ENCODE data around the gene LRRTM4.
"Not testable (repeated sequence)": the region's sequence is repeated elsewhere in the genome, so short reads cannot be mapped to it uniquely, and the experiment has no call there.

The LRRTM4 gene

DNA sequence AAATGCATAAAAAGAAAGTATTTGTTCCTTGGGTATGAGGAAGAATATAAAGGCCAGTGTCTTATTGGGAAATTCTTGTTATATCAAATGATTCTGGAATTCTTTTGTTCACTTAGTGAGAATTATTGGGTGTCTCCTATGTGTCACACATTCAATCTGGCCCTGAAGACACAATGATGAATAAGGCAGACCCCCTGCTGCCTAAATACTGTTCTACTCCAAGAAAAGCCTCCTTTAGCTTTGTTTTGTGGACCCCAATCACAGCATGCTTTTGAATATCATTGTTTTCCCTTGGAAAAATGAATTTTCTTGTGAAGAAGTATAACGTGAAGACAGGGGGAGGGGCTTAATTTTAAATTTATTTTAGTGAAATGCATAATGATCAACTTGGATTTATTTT is 682.4 kb downstream of the LRRTM4 start:
- no peak for DNase-seq

GRCh38 chr2:76829374-76830234 is 692.6 kb downstream of the LRRTM4 start:
- DNase-seq: no peak

DNA sequence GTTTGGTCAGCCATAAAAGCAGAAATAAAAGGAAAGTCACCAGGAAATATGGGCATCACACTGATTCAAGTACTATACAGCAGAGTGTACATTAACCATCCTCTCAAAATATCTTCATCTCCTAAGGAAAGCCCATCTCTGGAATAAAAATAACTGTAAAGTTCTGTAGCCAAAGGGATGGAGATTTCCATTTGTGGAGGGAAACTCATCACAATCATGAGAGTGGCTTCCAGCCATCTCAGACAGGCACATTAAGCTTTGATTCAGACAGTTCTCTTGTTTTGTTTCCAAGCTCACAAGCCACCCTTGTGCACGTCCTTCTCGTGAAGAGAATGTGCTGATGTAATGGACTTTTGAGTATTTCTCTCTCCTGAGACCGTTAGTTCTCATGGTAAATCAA is 695.5 kb downstream of the LRRTM4 start:
- no peak for DNase-seq

- DNase-seq: no peak
Observed at GRCh38 chr2:76825140-76825970, 696.8 kb downstream of the LRRTM4 start.

DNA sequence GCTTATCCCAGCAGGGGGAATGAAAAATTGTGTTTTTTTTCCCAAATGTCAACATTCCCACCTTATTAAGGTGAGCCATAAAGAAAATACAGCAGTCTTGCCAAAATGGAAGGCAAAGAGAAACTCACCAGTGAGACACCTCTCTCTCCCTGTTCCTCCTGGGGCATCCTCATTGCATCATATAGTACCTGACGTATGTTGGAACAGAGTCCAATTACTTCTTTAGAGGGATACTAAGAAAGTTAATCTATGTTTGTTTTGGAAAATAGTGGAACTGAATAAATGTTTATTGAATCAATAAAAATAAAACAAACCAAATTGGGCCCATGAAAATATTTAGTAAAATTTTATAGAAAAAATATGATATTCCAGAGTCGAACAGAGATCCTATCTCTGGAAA is 700.4 kb downstream of the LRRTM4 start:
- DNase-seq: no peak

DNA sequence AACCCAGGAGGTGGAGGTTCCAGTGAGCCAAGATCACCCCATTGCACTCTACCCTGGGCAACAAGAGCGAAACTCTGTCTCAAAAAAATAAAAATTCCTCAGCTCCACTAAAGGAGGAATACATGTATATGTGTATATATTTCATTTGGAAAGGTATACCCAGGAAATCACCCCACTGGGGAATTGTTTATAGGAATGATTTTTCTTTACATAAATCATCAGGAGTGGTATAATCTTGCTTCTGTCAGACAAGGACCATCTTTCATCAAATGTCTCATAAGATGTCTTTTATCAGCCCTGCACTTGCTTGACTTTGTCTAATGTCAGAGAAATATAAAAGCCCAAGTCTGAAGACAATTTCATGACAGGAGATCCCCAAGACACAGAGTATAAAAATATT is 709.1 kb downstream of the LRRTM4 start:
- no peak for DNase-seq

- no peak for DNase-seq
Observed at GRCh38 chr2:76812156-76812555, 710.0 kb downstream of the LRRTM4 start.

DNA sequence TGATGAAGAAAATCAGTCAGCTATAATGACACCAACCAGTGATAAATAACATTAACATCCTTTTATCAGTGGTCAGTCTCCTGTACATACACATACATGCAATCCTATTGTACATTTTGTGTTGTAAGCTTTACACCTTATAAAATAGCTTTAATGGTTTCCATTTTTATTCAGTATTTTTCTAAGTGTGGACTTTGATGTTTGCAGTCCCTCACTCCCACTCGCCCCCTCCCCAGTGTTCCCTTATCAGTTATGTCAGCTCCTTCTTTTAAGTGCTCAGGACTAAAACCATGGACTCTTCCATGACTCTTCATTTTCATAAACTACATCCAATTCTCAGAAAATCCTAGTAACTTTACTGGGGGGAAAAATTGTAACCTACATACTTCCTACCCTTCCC is 713.0 kb downstream of the LRRTM4 start:
- DNase-seq: no peak

GRCh38 chr2:76808732-76809131 is 713.4 kb downstream of the LRRTM4 start:
- no peak for DNase-seq

DNA sequence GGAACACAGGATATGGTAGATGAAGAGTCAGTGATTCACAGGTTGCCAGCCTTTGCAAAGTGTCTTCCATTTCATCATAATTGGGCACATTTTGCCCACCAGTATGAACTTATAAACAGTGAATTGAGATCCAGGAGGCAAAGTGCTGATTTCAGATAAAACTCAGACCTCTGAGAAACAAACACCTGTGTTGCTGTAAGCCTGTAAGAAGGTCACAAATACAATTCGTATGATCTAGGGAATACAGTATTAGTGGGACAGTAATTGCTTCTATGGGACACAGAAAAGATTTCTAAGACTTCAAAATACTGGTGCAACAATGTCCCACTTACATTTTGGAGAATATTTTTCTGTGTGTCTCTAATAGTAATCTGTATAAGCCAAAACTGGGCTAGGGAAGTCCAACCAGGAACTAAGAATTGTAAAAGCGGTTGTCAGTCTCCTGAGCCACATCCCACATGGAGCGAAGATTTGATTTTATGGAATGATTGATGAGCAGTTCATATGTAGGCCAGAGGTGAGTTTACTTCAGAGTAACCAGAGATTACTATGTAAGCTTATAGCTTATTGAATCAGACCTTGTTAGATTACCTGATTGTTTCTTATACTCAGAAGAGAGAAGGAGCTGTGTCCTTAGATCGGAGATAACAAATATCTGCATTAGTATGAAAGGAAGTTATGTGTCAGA is 728.4 kb downstream of the LRRTM4 start:
- no peak for DNase-seq

DNA sequence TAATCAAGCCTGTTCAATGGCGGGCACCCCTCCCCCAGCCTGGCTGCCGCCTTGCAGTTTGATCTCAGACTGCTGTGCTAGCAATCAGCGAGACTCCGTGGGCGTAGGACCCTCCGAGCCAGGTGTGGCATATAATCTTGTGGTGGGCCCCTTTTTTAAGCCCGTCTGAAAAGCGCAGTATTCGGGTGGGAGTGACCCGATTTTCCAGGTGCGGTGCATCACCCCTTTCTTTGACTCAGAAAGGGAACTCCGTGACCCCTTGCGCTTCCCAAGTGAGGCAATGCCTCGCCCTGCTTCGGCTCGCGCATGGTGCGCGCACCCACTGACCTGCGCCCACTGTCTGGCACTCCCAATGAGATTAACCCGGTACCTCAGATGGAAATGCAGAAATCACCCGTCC is 740.9 kb downstream of the LRRTM4 start:
- DNase-seq: not testable (repeated sequence)

- no peak for DNase-seq
Observed at GRCh38 chr2:76763276-76763675, 758.9 kb downstream of the LRRTM4 start.

DNA sequence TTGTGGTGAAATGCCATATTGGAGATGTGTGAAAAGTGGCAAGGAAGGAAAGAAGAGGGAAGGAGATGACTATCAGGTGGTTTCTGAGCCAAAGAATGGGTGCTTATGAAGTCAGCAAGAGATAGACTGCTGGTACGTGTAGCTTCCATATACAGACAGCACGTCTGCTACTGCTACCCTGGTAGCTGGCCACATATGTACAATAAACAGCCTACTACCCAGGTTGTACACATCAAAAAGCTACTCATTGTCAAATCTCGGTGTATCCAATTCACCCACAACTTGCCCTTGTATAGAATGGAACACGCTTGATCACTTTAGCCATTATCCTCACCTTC is 761.8 kb downstream of the LRRTM4 start:
- no peak for DNase-seq

GRCh38 chr2:76759634-76760366 is 762.4 kb downstream of the LRRTM4 start:
- no peak for DNase-seq

GRCh38 chr2:76752506-76752905 is 769.7 kb downstream of the LRRTM4 start:
- no peak for DNase-seq

- no peak for DNase-seq
Observed at GRCh38 chr2:76749858-76750257, 772.3 kb downstream of the LRRTM4 start.

DNA sequence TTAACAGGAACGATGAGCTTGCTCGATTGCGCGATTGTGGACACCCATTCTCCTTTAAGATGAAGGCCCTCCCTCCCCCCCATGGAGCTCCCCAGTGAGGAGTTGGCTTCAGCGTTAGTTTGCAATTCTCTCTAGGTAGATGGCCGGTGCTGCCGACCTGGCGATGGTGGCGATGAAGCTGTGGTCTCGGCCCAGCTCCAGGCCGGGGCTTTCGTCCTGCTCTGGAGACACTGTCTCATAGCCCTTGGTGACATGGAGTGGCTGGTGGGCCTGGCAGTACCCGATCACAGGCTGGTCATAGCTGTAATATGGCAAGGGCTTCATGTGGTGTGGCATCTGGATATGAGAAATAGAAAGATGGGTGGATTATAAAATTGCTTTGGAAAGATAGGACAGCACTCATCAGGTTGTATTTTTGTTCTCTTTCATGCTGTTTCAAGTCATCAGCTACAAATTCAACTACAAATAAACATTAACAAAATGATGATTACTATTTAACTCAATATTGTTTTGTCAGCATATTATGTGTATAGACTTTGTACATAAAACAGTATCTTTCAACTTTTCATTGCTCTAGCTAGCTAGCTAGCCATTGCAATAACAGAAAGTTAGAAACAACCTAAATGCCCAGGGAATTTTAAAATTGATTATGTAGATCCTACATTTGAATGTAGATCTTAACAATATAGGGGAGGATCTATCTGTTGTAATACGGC is 773.4 kb downstream of the LRRTM4 start:
- DNase-seq: no peak

DNA sequence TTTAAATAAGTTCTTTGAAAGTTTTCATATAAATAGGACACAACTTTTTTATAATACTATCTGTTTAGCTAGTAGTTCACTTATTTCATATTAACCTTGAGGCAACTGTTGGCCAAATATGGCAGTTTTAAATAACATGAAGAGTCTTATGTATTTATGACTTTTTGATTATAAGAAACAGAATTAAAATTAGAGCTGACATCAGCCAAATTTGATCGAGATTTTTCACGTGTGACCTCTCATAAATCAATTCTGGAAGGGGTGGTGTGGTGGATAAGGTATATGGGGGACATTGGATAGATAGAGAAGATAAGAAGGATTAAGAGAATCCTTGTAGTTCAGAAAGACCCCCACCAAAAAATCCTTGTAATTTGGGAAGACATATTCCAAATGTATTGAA is 776.6 kb downstream of the LRRTM4 start:
- DNase-seq: no peak

DNA sequence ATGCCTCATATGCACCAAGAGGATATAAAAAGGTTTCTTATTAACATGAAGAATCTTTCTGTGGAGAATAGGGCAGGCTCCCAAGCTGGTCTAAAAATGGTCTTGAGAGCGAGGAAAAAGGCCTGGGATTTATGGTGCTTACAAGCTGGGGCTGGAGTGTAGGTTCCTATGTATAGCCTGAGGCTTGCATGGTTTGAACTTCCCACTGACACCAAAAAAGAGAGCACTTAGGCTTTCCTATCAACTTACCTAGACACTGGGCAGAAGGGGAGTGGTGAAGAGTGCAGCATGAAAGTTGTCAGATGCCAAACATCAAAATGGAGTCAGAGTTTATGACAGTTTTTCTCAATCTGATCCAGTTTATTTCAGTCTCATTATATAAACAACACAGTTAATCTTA is 784.6 kb downstream of the LRRTM4 start:
- no peak for DNase-seq

DNA sequence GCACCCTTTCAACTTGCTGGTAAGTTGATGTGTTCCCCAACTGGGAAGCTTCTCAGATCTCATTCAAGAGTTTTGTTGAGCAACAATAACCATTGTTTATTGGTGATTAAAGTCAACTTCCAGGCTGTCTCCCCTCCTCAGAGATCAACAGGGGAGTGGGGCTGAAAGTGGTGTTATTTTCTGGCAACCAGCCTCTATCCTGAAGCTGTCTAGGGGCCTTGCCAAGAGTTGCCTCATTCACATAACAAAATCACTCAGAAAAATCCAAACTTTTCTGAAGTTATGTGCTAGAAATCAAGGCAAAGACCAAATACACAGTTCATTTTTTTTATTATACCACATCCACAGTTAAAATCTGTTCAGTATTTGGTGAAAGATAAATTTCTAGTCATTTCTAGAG is 788.4 kb downstream of the LRRTM4 start:
- DNase-seq: no peak

DNA sequence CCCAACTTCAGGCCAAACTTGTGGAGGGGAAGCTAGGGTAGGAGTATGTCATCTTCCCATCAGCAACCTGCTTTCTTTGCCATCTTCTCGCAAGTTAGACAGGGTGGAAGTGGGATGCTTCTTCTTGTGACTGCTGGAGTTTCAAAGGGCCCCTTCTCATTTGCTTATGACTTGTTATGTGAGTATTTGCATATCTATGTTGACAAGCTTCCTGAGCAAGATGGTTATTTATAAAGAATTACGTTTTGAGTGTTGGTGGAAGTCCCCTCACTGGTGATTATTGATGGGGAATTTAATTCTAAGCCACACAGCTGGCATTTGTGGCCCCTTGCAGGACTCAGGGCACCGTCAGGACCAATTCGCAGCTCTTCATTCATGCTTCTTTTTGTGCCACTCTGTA is 791.0 kb downstream of the LRRTM4 start:
- DNase-seq: no peak

DNA sequence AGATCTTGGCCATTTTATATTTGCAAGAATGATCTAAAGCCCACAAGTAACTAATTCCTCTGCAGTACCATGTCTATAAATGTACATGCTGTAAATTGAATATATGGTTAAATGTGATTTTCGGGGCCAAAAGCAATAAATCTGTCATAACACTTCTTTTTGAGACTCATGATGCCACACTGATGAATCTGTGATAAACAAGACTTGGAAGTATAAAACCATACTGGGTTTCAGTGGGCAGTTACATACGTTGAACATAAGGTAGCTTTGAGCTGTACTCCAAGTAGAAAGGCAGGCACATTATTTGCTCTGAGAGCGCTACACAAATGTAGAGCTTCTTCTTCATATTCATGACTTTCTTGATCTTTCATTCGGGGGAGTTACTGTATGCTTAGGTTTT is 792.2 kb downstream of the LRRTM4 start:
- DNase-seq: no peak
